Measurements from ENCODE around the gene DTHD1. TPM values are rescaled to one million over a fixed set of nuclear protein-coding genes. Genes with fewer than 3 reads are reported as not detected.

The DTHD1 gene
- total RNA-seq, 2 experiments from 2014 or later = 0.11 to 0.16 TPM

DNA sequence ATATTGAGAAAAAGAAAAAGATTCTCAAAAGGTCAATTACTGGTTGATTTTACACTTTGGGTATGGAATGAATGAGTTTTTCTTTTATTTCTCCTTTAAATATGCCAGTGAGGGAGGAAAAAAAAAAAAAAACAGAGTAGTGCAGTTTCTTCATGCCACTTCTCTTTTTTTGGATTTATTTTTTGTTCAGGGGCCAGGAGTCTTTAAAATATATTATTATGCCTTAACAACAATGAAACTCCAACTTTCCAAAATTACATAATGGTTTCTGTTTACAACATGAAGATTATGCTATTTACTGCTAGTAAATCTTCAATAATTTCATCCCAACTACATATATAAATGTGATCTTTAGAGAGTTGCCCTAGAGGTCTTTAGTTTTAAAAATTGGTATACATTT, 31.9 kb downstream of the DTHD1 start:
- Mint-ChIP-seq H3K27ac (no peak overlapping the region), H3K9me3 (no peaks in the 10 kb centered on the region), H3K4me3 (no peak overlapping the region), H3K4me1 (ENCODE audit: low read depth) (peaks cover 20% of the 10 kb centered on the region), H3K27me3 (no peaks in the 10 kb centered on the region), H3K36me3 (ENCODE audit: low read depth) (no peaks in the 10 kb centered on the region)
- no peaks in the 10 kb centered on the region for H3K9me3 ChIP-seq (ENCODE audit: control insufficient read depth in 1 of 2, insufficient read depth in 1 of 2, low read length in 2 of 2)
- intact Hi-C loops (cut with DNase I, micrococcal nuclease) = no loop called here
- H3K4me3 ChIP-seq (ENCODE audit: low read length) = no peak overlapping the region
- no peak for DNase-seq
- ATAC-seq (ENCODE audit: poor library complexity) = no peak
- POLR2A ChIA-PET = no interaction called here
- CTCF ChIA-PET = no interaction called here
- H3K4me1 ChIP-seq (ENCODE audit: insufficient read depth, low read length) = peaks cover 15% of the 10 kb centered on the region
- H3K27me3 ChIP-seq (ENCODE audit: control insufficient read depth in 1 of 2, insufficient read depth in 2 of 2, low read length in 2 of 2) = no peaks in the 10 kb centered on the region
- TF ChIP-seq, protein P1, sequence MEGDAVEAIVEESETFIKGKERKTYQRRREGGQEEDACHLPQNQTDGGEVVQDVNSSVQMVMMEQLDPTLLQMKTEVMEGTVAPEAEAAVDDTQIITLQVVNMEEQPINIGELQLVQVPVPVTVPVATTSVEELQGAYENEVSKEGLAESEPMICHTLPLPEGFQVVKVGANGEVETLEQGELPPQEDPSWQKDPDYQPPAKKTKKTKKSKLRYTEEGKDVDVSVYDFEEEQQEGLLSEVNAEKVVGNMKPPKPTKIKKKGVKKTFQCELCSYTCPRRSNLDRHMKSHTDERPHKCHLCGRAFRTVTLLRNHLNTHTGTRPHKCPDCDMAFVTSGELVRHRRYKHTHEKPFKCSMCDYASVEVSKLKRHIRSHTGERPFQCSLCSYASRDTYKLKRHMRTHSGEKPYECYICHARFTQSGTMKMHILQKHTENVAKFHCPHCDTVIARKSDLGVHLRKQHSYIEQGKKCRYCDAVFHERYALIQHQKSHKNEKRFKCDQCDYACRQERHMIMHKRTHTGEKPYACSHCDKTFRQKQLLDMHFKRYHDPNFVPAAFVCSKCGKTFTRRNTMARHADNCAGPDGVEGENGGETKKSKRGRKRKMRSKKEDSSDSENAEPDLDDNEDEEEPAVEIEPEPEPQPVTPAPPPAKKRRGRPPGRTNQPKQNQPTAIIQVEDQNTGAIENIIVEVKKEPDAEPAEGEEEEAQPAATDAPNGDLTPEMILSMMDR (IDR thresholded peaks at IDR 0.05) = no peak
- H3K27ac ChIP-seq (ENCODE audit: low read depth in 1 of 2, low read length in 2 of 2) = no peak overlapping the region
- no peaks in the 10 kb centered on the region for H3K36me3 ChIP-seq (ENCODE audit: insufficient read depth, low read length)

DNA sequence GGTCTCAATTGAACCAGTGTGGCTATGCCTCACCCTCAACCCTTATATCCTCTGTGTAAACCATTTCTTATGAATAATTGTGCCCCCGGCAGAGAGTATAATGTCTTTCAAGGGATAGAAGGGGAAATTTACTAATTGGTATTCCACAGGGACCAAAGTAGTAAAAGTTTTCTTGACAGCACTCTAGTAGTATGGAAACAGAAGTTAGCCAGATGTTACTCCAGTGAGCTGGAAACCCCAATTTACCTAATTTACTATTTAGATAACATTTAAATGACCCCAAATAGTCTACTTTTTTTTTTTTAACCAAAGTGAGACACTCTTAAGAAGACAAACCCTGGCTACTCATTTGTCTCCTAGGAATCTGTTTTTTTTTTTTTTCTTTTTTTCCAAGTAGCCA, 32.3 kb downstream of the DTHD1 start:
- no peak overlapping the region for H3K27ac ChIP-seq (ENCODE audit: low read depth in 1 of 2, low read length in 2 of 2)
- intact Hi-C loops (cut with DNase I, micrococcal nuclease) = no loop called here
- no peaks in the 10 kb centered on the region for H3K36me3 ChIP-seq (ENCODE audit: insufficient read depth, low read length)
- H3K4me3 ChIP-seq (ENCODE audit: low read length) = no peak overlapping the region
- H3K9me3 ChIP-seq (ENCODE audit: control insufficient read depth in 1 of 2, insufficient read depth in 1 of 2, low read length in 2 of 2) = no peaks in the 10 kb centered on the region
- H3K4me3 Mint-ChIP-seq = no peak overlapping the region
- ATAC-seq (ENCODE audit: poor library complexity) (no peak), DNase-seq (no peak)
- no peaks in the 10 kb centered on the region for H3K27me3 ChIP-seq (ENCODE audit: control insufficient read depth in 1 of 2, insufficient read depth in 2 of 2, low read length in 2 of 2)
- TF ChIP-seq, protein P1 (IDR thresholded peaks at IDR 0.05) = no peak
- CTCF ChIA-PET = no interaction called here
- peaks cover 20% of the 10 kb centered on the region for H3K4me1 Mint-ChIP-seq (ENCODE audit: low read depth)
- POLR2A ChIA-PET = no interaction called here
- H3K36me3 Mint-ChIP-seq (ENCODE audit: low read depth) = no peaks in the 10 kb centered on the region
- no peaks in the 10 kb centered on the region for H3K27me3 Mint-ChIP-seq
- no peak overlapping the region for H3K27ac Mint-ChIP-seq
- H3K4me1 ChIP-seq (ENCODE audit: insufficient read depth, low read length) = peaks cover 15% of the 10 kb centered on the region
- H3K9me3 Mint-ChIP-seq = no peaks in the 10 kb centered on the region

DNA sequence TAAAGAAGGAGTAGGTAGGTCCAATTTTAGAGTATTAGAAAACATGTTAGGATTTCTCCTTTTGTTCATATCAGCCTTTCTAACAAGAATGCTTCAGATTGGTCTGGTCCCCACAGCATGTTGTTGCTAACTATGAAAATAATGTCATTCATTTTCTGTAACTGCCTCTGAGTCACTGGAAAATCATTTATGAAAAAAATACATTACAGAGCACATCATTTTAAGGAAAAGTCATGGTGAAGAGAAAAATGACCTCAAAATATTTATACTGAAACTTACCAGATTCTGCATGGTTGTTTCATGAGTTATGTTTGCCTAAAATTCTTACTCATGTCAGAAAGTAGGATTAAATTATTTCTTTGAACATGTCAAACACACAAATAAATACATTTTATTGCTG, 35.2 kb downstream of the DTHD1 start:
- peaks cover 5% of the 10 kb centered on the region for H3K4me1 Mint-ChIP-seq (ENCODE audit: low read depth)
- H3K4me1 ChIP-seq (ENCODE audit: insufficient read depth, low read length) = peaks cover under 1% of the 10 kb centered on the region
- no peak for ATAC-seq (ENCODE audit: poor library complexity)

More for the DNA sequence above, 35.2 kb downstream of the DTHD1 start:
- Mint-ChIP-seq H3K9me3 (no peaks in the 10 kb centered on the region), H3K36me3 (ENCODE audit: low read depth) (no peaks in the 10 kb centered on the region), H3K27ac (no peak overlapping the region), H3K27me3 (no peaks in the 10 kb centered on the region), H3K4me3 (no peak overlapping the region)
- Histone ChIP-seq H3K9me3 (ENCODE audit: control insufficient read depth in 1 of 2, insufficient read depth in 1 of 2, low read length in 2 of 2) (no peaks in the 10 kb centered on the region), H3K27ac (ENCODE audit: low read depth in 1 of 2, low read length in 2 of 2) (no peak overlapping the region), H3K36me3 (ENCODE audit: insufficient read depth, low read length) (no peaks in the 10 kb centered on the region), H3K27me3 (ENCODE audit: control insufficient read depth in 1 of 2, insufficient read depth in 2 of 2, low read length in 2 of 2) (no peaks in the 10 kb centered on the region), H3K4me3 (ENCODE audit: low read length) (no peak overlapping the region)
- intact Hi-C loops (cut with DNase I, micrococcal nuclease) = no loop called here
- POLR2A ChIA-PET = no interaction called here
- TF ChIP-seq, protein P1 (IDR thresholded peaks at IDR 0.05) = no peak
- CTCF ChIA-PET = interaction anchor here (1.2 kb wide), 1 partner anchor 22 kb away, joined by 3 read pairs; no protein-coding TSS in a partner anchor
- DNase-seq = no peak
